ENCODE results near the gene SLC4A7. TPM values are rescaled to one million over a fixed set of nuclear protein-coding genes. Genes with fewer than 3 reads are reported as not detected.
A peak's percentile ranks its signal among the peaks of the same experiment; 100 is the strongest.

SLC4A7 gene
- total RNA-seq, 1 experiment from 2014 or later = 90.8 TPM

DNA sequence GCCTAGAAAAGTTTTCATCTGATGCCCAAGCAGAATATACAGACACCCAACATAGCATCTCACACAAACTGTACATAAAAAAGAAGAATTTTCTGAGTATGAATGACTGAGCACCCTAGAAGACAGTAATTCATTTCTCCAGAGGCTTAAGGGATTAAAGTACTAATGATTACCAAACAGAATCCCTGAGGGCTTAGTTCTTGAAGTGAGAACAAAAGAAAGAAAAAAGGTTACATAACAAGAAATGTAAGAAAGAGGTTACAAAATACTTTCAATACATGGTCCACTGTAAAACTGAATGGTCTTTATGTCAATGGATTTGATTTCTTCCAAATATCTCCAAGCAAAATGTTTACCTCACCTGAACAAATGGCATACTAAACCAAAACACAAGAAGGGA is 105.9 kb downstream of the SLC4A7 start (continued):
- TF ChIP-seq, protein P1, sequence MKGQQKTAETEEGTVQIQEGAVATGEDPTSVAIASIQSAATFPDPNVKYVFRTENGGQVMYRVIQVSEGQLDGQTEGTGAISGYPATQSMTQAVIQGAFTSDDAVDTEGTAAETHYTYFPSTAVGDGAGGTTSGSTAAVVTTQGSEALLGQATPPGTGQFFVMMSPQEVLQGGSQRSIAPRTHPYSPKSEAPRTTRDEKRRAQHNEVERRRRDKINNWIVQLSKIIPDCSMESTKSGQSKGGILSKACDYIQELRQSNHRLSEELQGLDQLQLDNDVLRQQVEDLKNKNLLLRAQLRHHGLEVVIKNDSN (CRISPR knock-in tag; IDR thresholded peaks at IDR 0.05) = no peak
- no peak for TF ChIP-seq TP53 (CRISPR knock-in tag; IDR thresholded peaks at IDR 0.05)
- no peak for TF ChIP-seq ESRRA (CRISPR knock-in tag; IDR thresholded peaks at IDR 0.05; ENCODE audit: borderline replicate concordance)
- TF ChIP-seq, protein P2, sequence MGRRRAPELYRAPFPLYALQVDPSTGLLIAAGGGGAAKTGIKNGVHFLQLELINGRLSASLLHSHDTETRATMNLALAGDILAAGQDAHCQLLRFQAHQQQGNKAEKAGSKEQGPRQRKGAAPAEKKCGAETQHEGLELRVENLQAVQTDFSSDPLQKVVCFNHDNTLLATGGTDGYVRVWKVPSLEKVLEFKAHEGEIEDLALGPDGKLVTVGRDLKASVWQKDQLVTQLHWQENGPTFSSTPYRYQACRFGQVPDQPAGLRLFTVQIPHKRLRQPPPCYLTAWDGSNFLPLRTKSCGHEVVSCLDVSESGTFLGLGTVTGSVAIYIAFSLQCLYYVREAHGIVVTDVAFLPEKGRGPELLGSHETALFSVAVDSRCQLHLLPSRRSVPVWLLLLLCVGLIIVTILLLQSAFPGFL (CRISPR knock-in tag; IDR thresholded peaks at IDR 0.05; ENCODE audit: borderline replicate concordance) = no peak
- no peak for TF ChIP-seq RELA (CRISPR knock-in tag; IDR thresholded peaks at IDR 0.05; ENCODE audit: borderline replicate concordance)
- TF ChIP-seq IRF2 (CRISPR knock-in tag; IDR thresholded peaks at IDR 0.05; ENCODE audit: borderline replicate concordance, low read depth) = no peak
- TF ChIP-seq, protein P3, sequence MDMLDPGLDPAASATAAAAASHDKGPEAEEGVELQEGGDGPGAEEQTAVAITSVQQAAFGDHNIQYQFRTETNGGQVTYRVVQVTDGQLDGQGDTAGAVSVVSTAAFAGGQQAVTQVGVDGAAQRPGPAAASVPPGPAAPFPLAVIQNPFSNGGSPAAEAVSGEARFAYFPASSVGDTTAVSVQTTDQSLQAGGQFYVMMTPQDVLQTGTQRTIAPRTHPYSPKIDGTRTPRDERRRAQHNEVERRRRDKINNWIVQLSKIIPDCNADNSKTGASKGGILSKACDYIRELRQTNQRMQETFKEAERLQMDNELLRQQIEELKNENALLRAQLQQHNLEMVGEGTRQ (CRISPR knock-in tag; IDR thresholded peaks at IDR 0.05) = no peak
- no peak for TF ChIP-seq FOXJ3 (CRISPR knock-in tag; IDR thresholded peaks at IDR 0.05; ENCODE audit: borderline replicate concordance)
- TF ChIP-seq, protein P4, sequence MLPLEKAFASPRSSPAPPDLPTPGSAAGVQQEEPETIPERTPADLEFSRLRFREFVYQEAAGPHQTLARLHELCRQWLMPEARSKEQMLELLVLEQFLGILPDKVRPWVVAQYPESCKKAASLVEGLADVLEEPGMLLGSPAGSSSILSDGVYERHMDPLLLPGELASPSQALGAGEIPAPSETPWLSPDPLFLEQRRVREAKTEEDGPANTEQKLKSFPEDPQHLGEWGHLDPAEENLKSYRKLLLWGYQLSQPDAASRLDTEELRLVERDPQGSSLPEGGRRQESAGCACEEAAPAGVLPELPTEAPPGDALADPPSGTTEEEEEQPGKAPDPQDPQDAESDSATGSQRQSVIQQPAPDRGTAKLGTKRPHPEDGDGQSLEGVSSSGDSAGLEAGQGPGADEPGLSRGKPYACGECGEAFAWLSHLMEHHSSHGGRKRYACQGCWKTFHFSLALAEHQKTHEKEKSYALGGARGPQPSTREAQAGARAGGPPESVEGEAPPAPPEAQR (CRISPR knock-in tag; IDR thresholded peaks at IDR 0.05) = no peak
- no peak for TF ChIP-seq HMGA2 (CRISPR knock-in tag; IDR thresholded peaks at IDR 0.05)

DNA sequence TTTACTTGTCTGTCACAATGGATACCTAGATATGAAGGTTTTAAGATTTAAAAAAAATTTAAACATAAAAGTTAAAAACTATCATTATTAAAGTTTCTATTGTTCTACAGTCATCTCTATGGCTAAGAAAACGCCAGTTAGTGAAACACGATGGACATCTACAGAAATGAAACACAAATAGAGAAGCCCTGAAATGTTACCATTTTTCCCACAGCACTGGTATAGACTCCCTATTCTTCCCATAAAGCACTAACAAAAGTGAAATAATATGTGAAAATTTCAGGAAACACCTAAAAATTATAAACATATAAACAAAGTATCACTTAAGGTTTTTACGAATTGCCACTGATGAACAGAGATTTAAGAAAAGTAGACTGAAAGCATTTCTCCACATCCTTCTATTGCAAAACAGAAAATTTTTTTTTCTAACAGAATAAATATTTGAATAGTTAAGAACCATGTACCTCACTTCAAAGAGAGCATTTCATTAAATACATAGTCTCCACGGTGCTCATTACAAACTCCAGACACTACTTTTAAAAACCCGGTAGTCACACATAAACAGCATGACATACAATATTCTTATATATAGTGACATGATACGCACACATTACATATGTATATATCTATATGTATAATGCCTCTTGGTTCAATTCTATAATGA is 107.9 kb downstream of the SLC4A7 start:
- H3K27ac Mint-ChIP-seq = no peak overlapping the region
- POLR2A ChIA-PET = no interaction called here
- H3K4me3 Mint-ChIP-seq = no peak overlapping the region
- CTCF ChIA-PET = no interaction called here
- no peaks in the 10 kb centered on the region for H3K9me3 Mint-ChIP-seq
- H3K27me3 Mint-ChIP-seq (ENCODE audit: low read depth) = no peaks in the 10 kb centered on the region
- DNase-seq (ENCODE audit: low spot score) = no peak
- no peaks in the 10 kb centered on the region for H3K4me1 Mint-ChIP-seq
- TF ChIP-seq, protein P5, sequence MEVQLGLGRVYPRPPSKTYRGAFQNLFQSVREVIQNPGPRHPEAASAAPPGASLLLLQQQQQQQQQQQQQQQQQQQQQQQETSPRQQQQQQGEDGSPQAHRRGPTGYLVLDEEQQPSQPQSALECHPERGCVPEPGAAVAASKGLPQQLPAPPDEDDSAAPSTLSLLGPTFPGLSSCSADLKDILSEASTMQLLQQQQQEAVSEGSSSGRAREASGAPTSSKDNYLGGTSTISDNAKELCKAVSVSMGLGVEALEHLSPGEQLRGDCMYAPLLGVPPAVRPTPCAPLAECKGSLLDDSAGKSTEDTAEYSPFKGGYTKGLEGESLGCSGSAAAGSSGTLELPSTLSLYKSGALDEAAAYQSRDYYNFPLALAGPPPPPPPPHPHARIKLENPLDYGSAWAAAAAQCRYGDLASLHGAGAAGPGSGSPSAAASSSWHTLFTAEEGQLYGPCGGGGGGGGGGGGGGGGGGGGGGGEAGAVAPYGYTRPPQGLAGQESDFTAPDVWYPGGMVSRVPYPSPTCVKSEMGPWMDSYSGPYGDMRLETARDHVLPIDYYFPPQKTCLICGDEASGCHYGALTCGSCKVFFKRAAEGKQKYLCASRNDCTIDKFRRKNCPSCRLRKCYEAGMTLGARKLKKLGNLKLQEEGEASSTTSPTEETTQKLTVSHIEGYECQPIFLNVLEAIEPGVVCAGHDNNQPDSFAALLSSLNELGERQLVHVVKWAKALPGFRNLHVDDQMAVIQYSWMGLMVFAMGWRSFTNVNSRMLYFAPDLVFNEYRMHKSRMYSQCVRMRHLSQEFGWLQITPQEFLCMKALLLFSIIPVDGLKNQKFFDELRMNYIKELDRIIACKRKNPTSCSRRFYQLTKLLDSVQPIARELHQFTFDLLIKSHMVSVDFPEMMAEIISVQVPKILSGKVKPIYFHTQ (CRISPR knock-in tag; IDR thresholded peaks at IDR 0.05) = no peak
- TF ChIP-seq ZNF396 (CRISPR knock-in tag; IDR thresholded peaks at IDR 0.05; ENCODE audit: borderline replicate concordance) (no peak), OVOL2 (CRISPR knock-in tag; IDR thresholded peaks at IDR 0.05; ENCODE audit: borderline replicate concordance) (no peak)
- peaks cover 25% of the 10 kb centered on the region for H3K36me3 Mint-ChIP-seq
- no peak for ATAC-seq

DNA sequence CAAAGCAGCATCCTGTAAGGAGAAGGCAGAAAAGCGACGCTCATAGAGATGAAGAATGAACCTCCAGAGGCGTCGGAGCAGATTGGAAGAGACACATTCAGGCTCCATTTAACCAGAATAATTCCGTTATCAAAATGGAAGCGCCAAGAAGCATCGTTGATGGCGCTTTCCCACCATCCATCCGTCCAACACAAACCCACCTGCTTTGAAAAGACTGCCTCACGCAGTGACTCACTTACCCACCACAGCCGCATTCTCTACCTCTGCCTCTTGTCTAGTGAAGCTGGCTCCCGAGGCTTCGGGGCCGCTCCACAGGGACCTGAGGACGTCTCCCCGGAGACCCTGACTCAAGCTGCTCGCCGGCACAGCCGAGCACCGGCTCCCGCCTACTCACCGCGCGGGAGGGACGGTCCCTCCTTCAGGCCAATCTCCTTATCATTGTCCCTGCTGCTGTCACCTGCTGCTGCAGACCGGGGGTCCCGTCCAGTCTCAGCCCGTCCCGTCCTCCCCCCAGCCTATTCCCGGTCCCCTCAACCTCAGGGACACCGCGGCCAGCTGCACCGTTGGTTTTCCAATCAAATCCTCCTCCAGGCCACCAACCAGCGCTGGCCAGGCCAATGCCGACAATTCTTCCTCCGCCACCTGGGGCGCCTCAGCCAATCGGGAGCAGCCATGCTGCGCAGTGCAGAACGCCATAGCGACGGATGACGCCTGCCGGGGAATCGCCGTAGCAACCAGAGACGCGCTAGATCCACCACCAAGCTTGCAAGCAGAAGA is 115.2 kb downstream of the SLC4A7 start, which contains the start of gene NEK10:
Gene NEK10 (minus strand): TSS at position 553 of the 777 bp plus-strand sequence. CDS start 16,501 bp downstream, outside the sequence.
- H3K4me3 Mint-ChIP-seq = peak within 1 kb of the TSS; percentile 91
- peaks cover 11% of the 10 kb centered on the region for H3K27me3 Mint-ChIP-seq (ENCODE audit: low read depth)
- peak; percentile 98 for ATAC-seq
- no peaks in the 10 kb centered on the region for H3K9me3 Mint-ChIP-seq
- POLR2A ChIA-PET = interaction anchor here (1.3 kb wide), 1 partner anchor 14 kb away, joined by 4 read pairs; no protein-coding TSS in a partner anchor
- no peaks in the 10 kb centered on the region for H3K36me3 Mint-ChIP-seq
- CTCF ChIA-PET = interaction anchor here (0.7 to 1.4 kb wide), 6 partner anchors 11 to 355 kb away, joined by 3 to 15 read pairs (median 3); no protein-coding TSS in a partner anchor
- peaks cover 11% of the 10 kb centered on the region for H3K4me1 Mint-ChIP-seq
- peak within 1 kb of the TSS; percentile 73; the same call in 1 of the 2 replicates for H3K27ac Mint-ChIP-seq
- peak; percentile 97 for DNase-seq (ENCODE audit: low spot score)
- TF ChIP-seq SP1 (CRISPR knock-in tag; conservative IDR thresholded peaks at IDR 0.05) = peak; percentile 67; the same call in 1 of the 2 replicates
- TF ChIP-seq, protein P3 (CRISPR knock-in tag; IDR thresholded peaks at IDR 0.05) = peak; percentile 63
- peak; percentile 64; the same call in 1 of the 2 replicates for TF ChIP-seq CREM (CRISPR knock-in tag; IDR thresholded peaks at IDR 0.05)
- TF ChIP-seq, protein P6, sequence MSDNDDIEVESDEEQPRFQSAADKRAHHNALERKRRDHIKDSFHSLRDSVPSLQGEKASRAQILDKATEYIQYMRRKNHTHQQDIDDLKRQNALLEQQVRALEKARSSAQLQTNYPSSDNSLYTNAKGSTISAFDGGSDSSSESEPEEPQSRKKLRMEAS (CRISPR knock-in tag; IDR thresholded peaks at IDR 0.05) = 0 out of 2 replicates have a peak, but pooled peaks have one; percentile 12
- TF ChIP-seq ETV6 (CRISPR knock-in tag; IDR thresholded peaks at IDR 0.05) = 0 out of 2 replicates have a peak, but pooled peaks have one; percentile 34
- TF ChIP-seq PRRX2 (CRISPR knock-in tag; IDR thresholded peaks at IDR 0.05) = peak; percentile 60; the same call in 1 of the 2 replicates

Data from WTC11 (cell line).